Fibroblast of skin of back (primary cell): ENCODE results near the gene WDPCP.
"Not testable (repeated sequence)": the region's sequence is repeated elsewhere in the genome, so short reads cannot be mapped to it uniquely, and the experiment has no call there.

Experiments used
- DNase-seq: peaks from one replicate; pipeline ENCODE4 v3.0.0-alpha.2; 2013

Gene WDPCP

GRCh38 chr2:63347361-63347760, 240.9 kb downstream of the WDPCP start:
- DNase-seq, result no peak

DNA sequence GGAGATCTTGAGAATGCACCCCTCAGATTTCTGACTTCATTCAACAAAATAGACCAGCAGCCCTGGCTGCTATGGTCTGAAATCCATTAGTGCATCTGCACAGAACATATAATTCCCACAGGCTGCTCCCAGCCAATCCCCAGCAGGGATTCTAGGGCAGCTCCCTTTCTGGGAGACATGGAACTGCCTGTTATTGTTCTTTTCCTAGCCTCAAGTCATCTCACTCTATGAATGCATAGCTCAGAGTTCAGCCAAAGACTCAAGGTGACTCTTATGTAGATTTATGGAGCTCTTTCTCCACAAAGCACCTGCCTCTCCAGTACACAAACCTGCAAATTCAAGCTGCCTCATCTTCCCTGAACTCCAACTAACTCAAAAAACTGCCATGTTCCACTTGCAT, 241.9 kb downstream of the WDPCP start:
- DNase-seq, result no peak

GRCh38 chr2:63345285-63345633, 243.0 kb downstream of the WDPCP start:
- DNase-seq, result no peak

GRCh38 chr2:63344575-63345284, 243.5 kb downstream of the WDPCP start:
- DNase-seq, result no peak

GRCh38 chr2:63343397-63344109, 244.7 kb downstream of the WDPCP start:
- DNase-seq, result no peak

GRCh38 chr2:63340443-63340842, 247.8 kb downstream of the WDPCP start:
- no peak for DNase-seq

GRCh38 chr2:63334910-63335309, 253.4 kb downstream of the WDPCP start:
- no peak for DNase-seq

GRCh38 chr2:63326473-63326872, 261.8 kb downstream of the WDPCP start:
- no peak for DNase-seq

GRCh38 chr2:63323662-63324061, 264.6 kb downstream of the WDPCP start:
- DNase-seq, result not testable (repeated sequence)

DNA sequence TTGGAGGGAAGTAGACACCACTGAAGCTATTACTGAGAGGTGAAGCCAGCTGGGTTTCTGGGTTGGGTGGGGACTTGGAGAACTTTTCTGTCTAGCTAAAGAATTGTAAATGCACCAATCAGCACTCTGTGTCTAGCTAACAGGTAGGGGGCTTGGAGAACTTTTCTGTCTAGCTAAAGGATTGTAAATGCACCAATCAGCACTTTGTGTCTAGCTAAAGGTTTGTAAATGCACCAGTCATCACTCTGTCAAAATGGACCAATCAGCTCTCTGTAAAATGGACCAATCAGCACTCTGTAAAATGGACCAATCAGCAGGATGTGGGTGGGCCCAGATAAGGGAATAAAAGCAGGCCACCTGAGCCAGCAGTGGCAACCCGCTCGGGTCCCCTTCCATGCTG, 266.3 kb downstream of the WDPCP start:
- DNase-seq, result not testable (repeated sequence)

DNA sequence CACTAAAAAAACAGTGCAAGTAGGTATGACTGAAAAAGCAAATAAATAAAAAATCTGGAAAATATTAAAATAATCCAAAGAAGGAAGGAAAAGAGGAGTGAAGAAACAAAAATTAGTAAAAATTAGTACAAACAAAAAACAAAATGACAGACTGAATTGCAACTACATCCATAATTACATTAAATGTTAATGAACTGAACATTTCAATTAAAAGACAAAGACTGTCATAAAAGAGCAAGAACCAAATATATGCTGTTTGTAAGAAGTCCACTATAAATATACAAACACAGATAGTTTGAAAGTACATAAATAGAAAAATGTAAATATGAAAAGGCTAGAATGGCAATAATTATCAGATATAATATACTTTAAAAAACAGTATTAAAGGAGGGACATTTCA, 267.6 kb downstream of the WDPCP start:
- DNase-seq, result no peak

- DNase-seq, result no peak
These were observed 277.7 kb downstream of the WDPCP start for GRCh38 chr2:63310614-63311013.

DNA sequence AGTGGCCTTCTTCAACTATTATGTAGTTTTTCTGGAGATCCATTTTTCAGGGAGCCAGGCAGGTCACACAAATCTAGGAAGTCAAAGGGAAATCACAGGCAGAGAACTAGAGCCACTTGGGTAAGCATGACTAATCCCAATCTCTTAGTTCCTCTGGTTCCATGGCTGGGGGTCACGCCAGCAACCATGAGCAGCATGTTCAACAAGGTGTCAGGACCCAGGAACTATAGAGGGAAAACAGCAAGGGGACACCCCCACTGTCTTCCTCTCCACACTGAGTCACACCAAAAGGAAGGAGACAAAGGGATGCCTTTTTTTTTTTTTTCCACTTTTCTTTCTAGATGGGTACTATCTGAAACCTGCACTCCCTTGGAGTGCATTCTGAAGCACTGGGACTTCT, 286.8 kb downstream of the WDPCP start:
- no peak for DNase-seq

GRCh38 chr2:63300835-63301234, 287.4 kb downstream of the WDPCP start:
- DNase-seq, result no peak

GRCh38 chr2:63287956-63288355, 300.3 kb downstream of the WDPCP start:
- no peak for DNase-seq

- DNase-seq, result not testable (repeated sequence)
These were observed 301.8 kb downstream of the WDPCP start for GRCh38 chr2:63286520-63286919.

DNA sequence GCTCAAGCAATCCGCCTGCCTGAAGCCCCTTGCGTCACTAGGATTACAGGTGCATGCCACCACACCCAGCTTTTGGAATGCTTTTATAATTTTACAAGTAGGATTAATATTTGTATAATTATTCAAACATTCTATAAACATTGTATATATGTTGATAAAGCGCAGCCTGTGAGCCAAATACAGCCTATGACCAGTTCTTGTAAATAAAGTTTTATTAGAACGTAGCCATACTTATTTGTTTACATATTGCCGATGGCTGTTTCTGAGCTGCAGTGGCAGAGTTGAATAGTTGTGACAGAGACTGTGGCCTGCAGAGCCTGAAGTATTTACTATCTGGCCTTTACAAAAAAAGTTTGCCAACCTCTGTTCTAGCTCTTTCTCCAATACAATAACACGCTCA, 305.0 kb downstream of the WDPCP start:
- DNase-seq, result no peak

DNA sequence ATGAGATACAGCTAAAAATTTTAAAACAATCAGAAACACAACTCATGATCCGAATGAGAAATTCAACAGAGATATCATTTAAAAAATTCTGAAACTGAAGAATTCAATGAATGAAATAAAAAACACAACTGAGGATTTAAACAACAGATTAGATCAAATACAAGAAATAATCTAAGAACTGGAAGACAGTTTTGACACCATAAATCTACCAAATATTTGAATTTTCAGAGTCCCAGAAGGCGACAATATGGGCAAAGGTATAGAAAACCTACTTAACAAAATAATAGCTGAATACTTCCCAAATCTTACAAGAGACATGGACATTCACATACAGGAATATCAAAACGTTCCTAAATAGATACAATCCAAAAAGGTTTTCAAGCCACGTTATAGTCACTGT, 315.7 kb downstream of the WDPCP start:
- no peak for DNase-seq

- no peak for DNase-seq
These were observed 317.6 kb downstream of the WDPCP start for GRCh38 chr2:63270717-63271116.

- DNase-seq, result no peak
These were observed 319.3 kb downstream of the WDPCP start for GRCh38 chr2:63268946-63269345.

DNA sequence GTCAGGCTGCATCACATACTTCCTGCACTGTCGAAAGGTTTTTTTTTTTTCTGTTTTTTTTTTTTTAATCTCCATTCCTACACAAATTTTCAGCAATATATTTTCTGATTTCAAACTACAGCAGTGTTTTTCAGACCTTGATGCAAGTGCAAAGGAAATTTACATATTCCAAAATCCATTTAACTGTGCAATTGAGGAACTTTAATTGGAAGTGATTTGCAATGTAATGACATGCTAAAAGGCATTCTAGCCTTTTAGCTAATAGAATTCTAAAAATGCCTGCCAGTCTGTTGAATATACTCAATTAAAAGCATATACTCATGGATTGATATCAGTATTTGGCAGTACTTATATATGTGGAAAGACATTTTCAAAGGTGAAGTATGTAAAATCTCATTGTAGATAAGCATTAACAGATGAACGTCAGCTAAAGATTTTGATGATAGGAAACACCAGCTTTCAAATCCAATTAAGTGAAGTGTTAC, 327.1 kb downstream of the WDPCP start:
- DNase-seq, result no peak

DNA sequence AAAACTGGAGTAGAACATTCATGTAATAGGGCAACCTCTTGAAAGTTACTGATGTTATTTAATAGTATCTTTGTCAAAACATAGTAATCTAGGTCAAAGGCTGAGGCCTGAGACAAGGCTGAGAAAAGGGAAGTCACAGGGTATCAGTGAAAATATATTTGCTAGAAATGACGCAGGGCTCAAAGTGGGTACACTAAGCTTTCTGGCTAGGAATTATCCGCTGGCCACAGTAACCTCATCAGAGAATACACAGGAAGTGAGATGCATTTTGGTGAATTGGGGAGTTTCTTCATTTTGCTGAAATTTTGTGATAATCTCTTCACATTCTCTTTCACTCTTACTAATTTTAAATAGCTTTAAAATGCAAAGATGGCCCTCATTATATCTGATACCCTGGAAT, 330.8 kb downstream of the WDPCP start:
- no peak for DNase-seq

DNA sequence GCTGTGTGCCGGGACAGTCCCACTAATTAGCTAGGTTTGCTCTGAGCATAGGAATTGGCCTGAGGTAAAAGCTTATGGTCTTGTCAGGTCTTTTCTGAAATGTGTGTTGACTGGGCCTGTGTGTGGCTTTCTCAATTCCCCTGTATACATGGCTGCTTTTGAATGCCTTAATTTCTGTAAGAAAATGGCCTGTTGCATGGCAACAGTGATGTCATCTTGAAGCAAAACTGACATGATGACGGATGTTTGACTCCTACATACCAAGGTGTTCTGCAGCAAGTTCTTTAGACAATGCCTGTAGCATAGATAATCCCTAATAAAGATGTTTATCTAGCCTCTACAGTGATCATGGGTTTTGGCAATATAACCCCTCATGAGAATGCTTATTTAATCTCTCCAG, 339.1 kb downstream of the WDPCP start:
- DNase-seq, result no peak

GRCh38 chr2:63242747-63243146, 345.5 kb downstream of the WDPCP start:
- DNase-seq, result no peak
